ENCODE data around the gene LETM1.

LETM1 gene

DNA sequence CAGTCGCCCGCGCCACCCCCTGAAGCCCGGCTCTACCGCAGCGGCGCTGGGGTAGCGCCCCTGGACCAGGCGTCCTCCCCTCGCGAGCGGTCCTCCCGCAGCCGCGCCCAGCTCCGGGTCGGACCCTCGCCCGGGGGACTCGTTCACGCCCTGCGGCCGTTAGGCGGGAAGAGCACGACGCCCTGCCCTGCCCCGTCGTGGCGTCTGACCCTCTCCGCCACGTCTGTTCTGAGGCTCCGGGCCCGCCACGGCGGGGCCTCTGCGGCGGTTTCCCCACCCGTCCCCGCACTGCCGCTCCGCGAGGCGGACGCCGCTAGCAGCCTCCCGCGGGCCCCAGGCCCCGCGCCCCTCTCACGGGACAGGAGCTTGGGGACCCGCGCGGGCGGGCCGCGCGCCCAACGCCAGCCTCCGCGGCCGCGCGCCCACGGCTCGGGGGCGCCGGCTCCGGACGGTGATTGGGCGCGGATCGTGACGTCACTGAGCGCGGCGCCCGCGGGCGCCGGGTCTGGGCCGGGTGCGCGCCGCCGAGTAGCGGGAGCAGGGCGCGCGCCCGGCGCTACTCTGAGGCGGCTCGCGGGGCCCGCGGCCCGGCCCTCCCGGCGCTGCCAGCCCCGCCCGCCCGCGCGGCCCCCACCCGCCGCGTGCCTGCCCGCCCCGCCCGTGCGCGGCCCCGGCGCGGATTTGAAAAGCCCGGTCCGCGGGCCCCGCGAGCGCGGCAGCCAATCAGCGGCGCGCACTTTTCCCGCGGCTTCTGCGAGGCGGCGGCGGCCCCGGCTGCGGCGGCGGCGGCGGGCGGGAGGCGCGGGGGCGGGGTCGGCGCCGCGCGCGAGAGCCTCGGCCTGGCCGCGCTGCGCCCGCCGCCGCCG lies 14.9 kb upstream of the LETM1 start, which contains the start of gene NSD2:
TSS of gene NSD2 (plus strand) at position 816 of the 866 bp plus-strand sequence. CDS start 29,262 bp downstream, outside the sequence.
- no peaks in the 10 kb centered on the region for H3K36me3 ChIP-seq (ENCODE audit: control insufficient read depth, insufficient read depth, low read length)
- peak within 1 kb of the TSS; percentile 66 for H3K4me3 ChIP-seq (ENCODE audit: low read length)
- H3K9ac ChIP-seq (ENCODE audit: low read length): peak within 1 kb of the TSS; percentile 86
- no peaks in the 10 kb centered on the region for H3K9me3 ChIP-seq (ENCODE audit: control insufficient read depth, low read length)
- no peaks in the 10 kb centered on the region for H3K27me3 ChIP-seq (ENCODE audit: control insufficient read depth, insufficient read depth, low read length)
- peaks cover 55% of the 10 kb centered on the region for H3K4me1 ChIP-seq (ENCODE audit: control insufficient read depth, insufficient read depth, low read length)

DNA sequence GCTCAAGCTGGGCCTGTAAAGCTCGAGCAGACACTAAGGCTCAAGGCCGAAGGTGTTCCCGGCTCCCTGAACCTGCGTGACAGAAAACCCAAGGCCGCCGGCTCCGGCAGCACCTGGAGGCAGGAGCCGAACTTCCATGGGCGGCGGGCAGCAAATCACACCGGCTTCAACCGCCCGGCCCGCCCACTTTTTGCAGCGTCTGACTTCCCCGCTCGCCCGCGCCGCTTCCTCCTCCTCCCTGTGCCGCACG lies 14.3 kb upstream of the LETM1 start:
- Histone ChIP-seq H3K4me3 (ENCODE audit: low read length) (peak overlapping the region; percentile 66), H3K4me1 (ENCODE audit: control insufficient read depth, insufficient read depth, low read length) (peaks cover 55% of the 10 kb centered on the region), H3K9ac (ENCODE audit: low read length) (peak overlapping the region; percentile 86), H3K9me3 (ENCODE audit: control insufficient read depth, low read length) (no peaks in the 10 kb centered on the region), H3K36me3 (ENCODE audit: control insufficient read depth, insufficient read depth, low read length) (no peaks in the 10 kb centered on the region), H3K27me3 (ENCODE audit: control insufficient read depth, insufficient read depth, low read length) (no peaks in the 10 kb centered on the region)

DNA sequence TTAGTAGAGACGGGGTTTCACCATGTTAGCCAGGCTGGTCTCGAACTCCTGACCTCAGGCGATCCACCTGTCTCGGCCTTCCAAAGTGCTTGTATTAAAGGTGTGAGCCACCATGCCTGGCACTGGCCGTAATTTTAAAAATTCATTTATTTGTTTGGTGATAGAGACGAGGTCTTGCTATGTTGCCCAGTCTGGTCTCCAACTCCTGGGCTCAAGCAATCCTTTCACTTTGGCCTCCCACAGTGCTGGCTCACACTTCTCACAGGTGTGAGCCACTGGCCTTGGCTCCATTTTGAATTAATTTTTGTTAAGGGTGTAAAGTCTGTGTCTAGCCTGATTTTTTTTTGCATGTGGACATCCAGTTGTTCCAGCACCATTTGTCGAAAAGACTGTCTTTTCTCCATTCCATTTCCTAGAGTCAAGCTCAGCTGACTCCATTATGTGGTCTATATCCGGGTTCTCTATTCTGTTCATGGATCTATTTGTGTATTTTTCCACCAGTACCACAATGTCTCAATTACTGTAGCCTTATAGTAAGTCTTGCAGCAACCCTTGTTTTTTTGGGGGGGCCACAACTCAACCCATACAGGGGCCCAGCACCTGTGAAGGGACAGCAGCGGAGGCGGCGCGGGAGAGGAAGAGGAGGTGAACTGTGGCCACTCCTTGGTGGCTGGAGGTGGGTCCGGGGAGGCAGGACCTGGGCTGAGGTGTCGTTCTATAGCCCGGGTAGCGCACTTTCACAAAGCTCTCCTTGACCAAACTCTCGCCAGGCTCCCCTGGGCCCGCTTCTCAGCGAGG lies 13.8 kb upstream of the LETM1 start:
- Histone ChIP-seq H3K9ac (ENCODE audit: low read length) (peak overlapping the region; percentile 86), H3K36me3 (ENCODE audit: control insufficient read depth, insufficient read depth, low read length) (no peaks in the 10 kb centered on the region), H3K9me3 (ENCODE audit: control insufficient read depth, low read length) (no peaks in the 10 kb centered on the region), H3K4me1 (ENCODE audit: control insufficient read depth, insufficient read depth, low read length) (peaks cover 55% of the 10 kb centered on the region), H3K4me3 (ENCODE audit: low read length) (peak overlapping the region; percentile 66), H3K27me3 (ENCODE audit: control insufficient read depth, insufficient read depth, low read length) (no peaks in the 10 kb centered on the region)

DNA sequence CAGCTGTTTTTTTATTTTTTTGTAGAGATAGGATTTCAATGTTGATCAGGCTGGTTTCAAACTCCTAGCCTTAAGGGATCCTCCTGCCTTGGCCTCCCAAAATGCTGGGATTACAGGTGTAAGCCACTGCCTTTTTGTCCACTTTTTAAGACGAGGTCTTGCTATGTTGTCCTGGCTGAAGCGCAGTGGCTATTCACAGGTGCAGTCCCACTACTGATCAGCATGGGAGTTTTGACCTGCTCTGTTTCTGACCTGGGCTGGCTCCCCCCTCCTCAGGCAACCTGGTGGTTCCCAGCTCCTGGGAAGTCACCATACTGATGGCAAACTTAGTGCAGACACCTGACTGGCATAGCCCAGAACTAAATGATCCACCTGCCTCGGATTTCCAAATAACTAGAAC lies 13.0 kb upstream of the LETM1 start:
- Histone ChIP-seq H3K9ac (ENCODE audit: low read length) (peak overlapping the region; percentile 34), H3K36me3 (ENCODE audit: control insufficient read depth, insufficient read depth, low read length) (no peaks in the 10 kb centered on the region), H3K4me3 (ENCODE audit: low read length) (no peak overlapping the region), H3K9me3 (ENCODE audit: control insufficient read depth, low read length) (no peaks in the 10 kb centered on the region), H3K4me1 (ENCODE audit: control insufficient read depth, insufficient read depth, low read length) (peaks cover 52% of the 10 kb centered on the region), H3K27me3 (ENCODE audit: control insufficient read depth, insufficient read depth, low read length) (peaks cover 1% of the 10 kb centered on the region)

DNA sequence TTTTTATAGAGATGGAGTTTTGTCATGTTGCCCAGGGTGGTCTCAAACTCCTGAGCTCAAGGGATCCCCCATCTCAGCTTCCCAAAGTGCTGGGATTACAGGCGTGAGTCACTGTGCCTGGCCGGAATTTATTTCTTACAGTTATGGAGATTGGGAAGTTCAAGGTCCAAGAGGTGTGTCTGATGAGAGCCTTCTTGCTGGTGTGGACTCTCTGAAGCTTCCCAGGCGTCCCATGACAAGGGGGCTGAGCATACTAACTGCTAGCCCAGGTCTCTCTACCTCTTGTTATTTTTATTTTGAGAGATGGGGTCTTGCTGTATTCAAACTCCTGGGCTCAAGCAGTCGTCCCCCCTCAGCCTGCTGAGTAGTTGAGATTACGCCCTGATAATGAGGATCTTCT lies 12.3 kb upstream of the LETM1 start:
- Histone ChIP-seq H3K4me1 (ENCODE audit: control insufficient read depth, insufficient read depth, low read length) (peaks cover 53% of the 10 kb centered on the region), H3K4me3 (ENCODE audit: low read length) (no peak overlapping the region)

DNA sequence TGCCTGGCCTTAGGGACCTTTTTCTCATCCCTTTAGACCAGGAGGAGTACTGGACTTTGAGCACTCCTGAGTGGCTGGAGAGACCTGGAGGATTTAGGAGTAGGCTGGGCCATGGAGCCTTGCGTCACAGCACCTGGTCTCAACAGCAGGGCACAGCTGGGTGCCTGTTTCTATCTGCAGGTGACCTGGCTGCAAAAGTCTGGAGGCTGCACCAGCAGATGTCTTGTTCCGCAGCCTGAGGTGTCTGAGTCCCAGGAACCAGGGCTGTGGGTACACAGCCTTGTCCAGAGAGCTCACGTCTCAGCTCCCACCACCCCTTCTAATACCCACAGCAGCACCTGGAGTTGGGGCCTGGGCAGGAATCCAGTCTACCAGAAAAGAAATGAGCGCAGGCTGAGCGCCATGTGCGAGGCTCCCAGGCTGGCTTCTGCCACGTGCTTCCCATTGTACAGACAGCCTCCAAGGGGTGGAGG lies 10.3 kb upstream of the LETM1 start:
- no peaks in the 10 kb centered on the region for H3K9me3 ChIP-seq (ENCODE audit: control insufficient read depth, low read length)
- H3K36me3 ChIP-seq (ENCODE audit: control insufficient read depth, insufficient read depth, low read length): no peaks in the 10 kb centered on the region
- peaks cover 41% of the 10 kb centered on the region for H3K4me1 ChIP-seq (ENCODE audit: control insufficient read depth, insufficient read depth, low read length)
- no peak overlapping the region for H3K9ac ChIP-seq (ENCODE audit: low read length)
- no peak overlapping the region for H3K4me3 ChIP-seq (ENCODE audit: low read length)
- peaks cover 16% of the 10 kb centered on the region for H3K27me3 ChIP-seq (ENCODE audit: control insufficient read depth, insufficient read depth, low read length)

More for the DNA sequence above, 12.3 kb upstream of the LETM1 start:
- H3K36me3 ChIP-seq (ENCODE audit: control insufficient read depth, insufficient read depth, low read length): no peaks in the 10 kb centered on the region
- no peaks in the 10 kb centered on the region for H3K9me3 ChIP-seq (ENCODE audit: control insufficient read depth, low read length)
- peak overlapping the region; percentile 34 for H3K9ac ChIP-seq (ENCODE audit: low read length)
- peaks cover 8% of the 10 kb centered on the region for H3K27me3 ChIP-seq (ENCODE audit: control insufficient read depth, insufficient read depth, low read length)

DNA sequence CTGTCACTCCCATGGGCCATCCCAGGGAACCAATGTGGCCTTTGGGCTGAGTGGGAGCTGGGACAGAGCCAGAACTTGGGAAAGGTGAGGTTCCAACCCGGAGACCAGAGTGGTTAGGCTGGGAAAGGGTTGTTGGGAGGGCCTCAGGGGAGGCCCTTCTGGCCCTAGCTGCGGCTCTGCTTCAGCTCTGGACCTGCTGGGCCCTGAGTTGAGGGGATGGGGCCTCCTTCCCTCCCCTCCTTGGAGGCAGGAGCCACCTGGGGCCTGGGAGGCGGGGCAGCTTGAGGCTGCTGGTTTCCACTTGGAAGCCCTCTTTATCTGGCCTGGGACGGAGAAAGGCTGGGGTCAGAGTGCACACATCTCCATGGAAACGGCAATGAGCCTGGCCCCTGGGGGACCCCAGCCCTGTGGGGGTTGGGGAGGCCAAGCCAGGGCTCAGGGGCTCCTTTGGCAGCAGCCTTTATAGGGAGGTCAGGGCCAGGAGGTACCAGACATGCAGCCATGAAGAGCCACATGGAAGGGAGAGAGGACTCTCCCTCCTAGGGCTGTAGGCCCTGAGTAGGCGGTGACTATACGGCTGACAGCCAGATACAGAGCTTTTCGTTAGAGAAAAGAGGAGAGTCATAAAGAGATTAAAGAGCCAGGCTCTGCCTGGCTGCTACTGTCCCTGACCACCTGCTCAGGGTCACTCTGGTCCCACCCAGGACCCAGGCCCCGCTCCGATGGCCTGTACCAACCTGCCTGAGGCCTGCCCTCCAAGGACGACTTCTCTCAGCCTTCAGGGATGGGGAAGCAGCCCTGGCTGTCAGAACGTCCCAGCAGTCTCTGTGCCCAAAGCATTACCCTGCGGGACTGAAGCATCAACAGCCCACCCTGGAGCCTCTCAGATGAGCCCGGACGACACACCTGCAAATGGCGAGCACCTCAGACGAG lies 8.4 kb upstream of the LETM1 start:
- Histone ChIP-seq H3K36me3 (ENCODE audit: control insufficient read depth, insufficient read depth, low read length) (no peaks in the 10 kb centered on the region), H3K27me3 (ENCODE audit: control insufficient read depth, insufficient read depth, low read length) (peaks cover 16% of the 10 kb centered on the region), H3K9ac (ENCODE audit: low read length) (peak overlapping the region; percentile 4), H3K9me3 (ENCODE audit: control insufficient read depth, low read length) (no peaks in the 10 kb centered on the region), H3K4me1 (ENCODE audit: control insufficient read depth, insufficient read depth, low read length) (peaks cover 32% of the 10 kb centered on the region), H3K4me3 (ENCODE audit: low read length) (no peak overlapping the region)

DNA sequence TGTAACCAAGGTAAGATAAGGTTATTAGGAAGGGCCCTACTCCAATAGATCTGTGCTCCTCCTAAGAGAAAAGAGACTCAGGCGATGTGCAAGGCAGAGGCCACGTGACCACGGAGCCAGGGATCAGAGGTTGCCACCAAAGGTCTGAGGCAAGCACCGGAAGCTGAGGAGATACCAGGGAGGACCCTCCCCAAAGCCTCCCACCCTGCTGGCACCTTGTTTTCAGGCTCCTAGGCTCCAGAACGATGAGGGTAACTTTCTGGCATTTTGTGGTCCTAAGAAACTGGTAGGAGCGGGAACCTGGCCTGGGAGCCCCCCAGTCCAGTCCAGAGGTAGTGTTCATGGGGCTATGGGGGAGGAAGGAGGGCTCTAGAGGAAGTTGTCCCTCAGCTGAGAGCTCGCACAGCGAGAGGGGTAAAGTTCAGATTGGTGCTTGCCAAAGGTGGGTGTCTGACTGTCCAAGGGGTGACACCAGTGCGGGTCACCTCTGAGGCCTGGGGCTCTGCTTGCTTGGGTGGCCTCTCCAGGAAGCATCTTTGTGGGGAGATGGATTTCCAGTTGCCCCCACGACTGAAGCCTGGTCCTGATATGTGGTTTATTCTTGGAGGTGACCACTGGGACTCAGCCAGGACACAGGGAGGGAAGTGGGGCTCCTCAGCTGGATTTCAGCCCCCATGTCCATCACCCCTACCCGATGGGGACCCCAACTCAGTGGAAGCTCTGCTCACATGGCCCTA lies 7.5 kb upstream of the LETM1 start:
- Histone ChIP-seq H3K9me3 (ENCODE audit: control insufficient read depth, low read length) (no peaks in the 10 kb centered on the region), H3K27me3 (ENCODE audit: control insufficient read depth, insufficient read depth, low read length) (peaks cover 16% of the 10 kb centered on the region), H3K36me3 (ENCODE audit: control insufficient read depth, insufficient read depth, low read length) (no peaks in the 10 kb centered on the region), H3K4me3 (ENCODE audit: low read length) (no peak overlapping the region), H3K9ac (ENCODE audit: low read length) (peak overlapping the region; percentile 4), H3K4me1 (ENCODE audit: control insufficient read depth, insufficient read depth, low read length) (peaks cover 23% of the 10 kb centered on the region)

DNA sequence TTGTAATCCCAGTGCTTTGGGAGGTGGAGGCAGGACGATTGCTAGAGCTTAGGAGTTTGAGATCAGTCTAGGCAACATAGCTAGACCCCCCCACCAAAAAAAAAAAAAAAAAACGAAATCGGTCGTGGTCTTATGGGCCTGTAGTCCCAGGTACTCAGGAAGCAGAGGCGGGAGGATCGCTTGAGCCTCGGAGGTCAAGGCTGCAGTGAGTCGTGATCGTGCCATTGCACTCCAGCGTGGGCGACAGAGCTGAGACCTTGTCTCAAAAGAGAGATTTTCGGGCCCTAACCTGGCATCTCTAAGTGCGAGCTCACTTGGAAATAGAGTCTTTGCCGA lies 7.0 kb upstream of the LETM1 start:
- no peak overlapping the region for H3K4me3 ChIP-seq (ENCODE audit: low read length)
- H3K36me3 ChIP-seq (ENCODE audit: control insufficient read depth, insufficient read depth, low read length): no peaks in the 10 kb centered on the region

DNA sequence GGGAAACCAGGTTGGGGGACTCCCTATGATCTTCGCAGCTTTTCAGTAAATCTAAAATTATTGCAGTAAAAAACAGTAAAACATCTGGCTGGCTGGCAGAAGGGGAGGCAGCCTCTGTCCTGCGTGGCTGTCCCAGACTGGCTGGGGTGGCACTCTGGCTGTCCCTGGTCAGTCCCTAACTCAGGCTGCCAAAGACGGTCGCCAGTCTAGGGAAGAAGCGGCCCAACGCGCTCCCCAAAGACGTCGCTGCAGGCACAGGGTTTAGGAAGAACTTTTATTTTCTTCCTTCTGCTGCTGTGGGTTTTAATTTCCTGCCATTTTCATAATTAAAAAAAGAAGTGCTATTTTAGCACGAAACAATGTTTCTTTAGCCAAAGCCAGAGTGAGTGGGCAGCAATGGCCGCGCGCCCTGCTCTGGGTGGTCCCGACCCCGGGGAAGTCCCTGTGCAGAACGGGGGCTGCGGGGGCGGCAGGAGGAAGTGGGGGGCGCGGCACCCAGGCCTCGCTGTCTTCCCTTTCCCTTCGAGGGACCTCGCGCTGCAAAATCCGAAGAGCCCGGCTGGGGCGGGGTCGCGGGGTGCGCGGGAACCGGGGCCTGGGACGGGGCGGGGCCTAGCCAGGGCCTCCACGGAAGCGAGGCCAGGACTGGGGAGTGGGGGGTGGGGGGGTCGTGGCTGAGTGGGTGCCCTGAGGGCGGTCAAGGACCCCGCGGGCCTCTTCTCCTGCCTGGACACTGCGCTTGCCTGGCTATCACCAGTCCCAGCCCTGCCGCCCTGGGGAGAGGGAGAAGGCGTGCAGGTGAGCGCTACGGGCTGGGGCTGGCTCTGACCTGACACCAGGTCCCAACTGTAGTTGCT lies 6.3 kb upstream of the LETM1 start:
- Histone ChIP-seq H3K4me1 (ENCODE audit: control insufficient read depth, insufficient read depth, low read length) (peaks cover 16% of the 10 kb centered on the region), H3K9ac (ENCODE audit: low read length) (peak overlapping the region; percentile 15), H3K36me3 (ENCODE audit: control insufficient read depth, insufficient read depth, low read length) (no peaks in the 10 kb centered on the region), H3K27me3 (ENCODE audit: control insufficient read depth, insufficient read depth, low read length) (peaks cover 16% of the 10 kb centered on the region), H3K4me3 (ENCODE audit: low read length) (no peak overlapping the region), H3K9me3 (ENCODE audit: control insufficient read depth, low read length) (no peaks in the 10 kb centered on the region)

More for the DNA sequence above, 7.0 kb upstream of the LETM1 start:
- peaks cover 18% of the 10 kb centered on the region for H3K4me1 ChIP-seq (ENCODE audit: control insufficient read depth, insufficient read depth, low read length)
- H3K9ac ChIP-seq (ENCODE audit: low read length): no peak overlapping the region
- no peaks in the 10 kb centered on the region for H3K9me3 ChIP-seq (ENCODE audit: control insufficient read depth, low read length)
- H3K27me3 ChIP-seq (ENCODE audit: control insufficient read depth, insufficient read depth, low read length): peaks cover 16% of the 10 kb centered on the region
